ENCODE measurements around the gene CENPV.

DNA sequence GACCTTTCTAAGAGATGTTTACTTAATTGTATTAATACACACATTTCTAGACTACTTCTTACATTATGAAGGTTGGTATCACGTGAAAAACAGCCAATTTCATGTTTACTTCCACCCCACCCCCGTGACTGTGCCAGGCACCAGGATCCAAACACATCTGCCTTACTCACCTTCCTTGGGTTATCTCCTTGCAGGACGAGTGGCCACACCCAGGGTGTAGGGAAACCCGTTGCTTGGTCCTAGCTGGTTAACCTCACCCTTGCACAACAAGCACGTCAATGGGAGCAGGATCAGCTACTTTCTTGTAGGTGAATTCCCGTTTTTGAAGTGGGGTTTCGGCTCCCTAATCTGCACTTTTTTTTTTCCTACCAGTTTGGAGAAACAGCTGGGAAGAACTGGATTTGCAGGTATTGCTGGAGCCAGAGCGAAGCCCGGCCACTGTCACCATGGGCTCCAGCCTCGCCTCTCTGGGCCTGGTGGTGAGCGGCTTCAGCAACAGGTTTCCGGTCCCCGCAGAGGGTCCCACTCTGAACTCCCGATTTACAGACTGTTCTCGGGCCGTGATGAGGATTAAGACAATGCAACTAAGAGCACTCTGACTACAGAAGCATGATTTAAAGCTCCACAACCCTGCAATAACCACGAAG is 25.5 kb upstream of the CENPV start:
- TF ChIP-seq, protein P1, sequence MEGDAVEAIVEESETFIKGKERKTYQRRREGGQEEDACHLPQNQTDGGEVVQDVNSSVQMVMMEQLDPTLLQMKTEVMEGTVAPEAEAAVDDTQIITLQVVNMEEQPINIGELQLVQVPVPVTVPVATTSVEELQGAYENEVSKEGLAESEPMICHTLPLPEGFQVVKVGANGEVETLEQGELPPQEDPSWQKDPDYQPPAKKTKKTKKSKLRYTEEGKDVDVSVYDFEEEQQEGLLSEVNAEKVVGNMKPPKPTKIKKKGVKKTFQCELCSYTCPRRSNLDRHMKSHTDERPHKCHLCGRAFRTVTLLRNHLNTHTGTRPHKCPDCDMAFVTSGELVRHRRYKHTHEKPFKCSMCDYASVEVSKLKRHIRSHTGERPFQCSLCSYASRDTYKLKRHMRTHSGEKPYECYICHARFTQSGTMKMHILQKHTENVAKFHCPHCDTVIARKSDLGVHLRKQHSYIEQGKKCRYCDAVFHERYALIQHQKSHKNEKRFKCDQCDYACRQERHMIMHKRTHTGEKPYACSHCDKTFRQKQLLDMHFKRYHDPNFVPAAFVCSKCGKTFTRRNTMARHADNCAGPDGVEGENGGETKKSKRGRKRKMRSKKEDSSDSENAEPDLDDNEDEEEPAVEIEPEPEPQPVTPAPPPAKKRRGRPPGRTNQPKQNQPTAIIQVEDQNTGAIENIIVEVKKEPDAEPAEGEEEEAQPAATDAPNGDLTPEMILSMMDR (IDR thresholded peaks at IDR 0.05; ENCODE audit: low read length), result no peak
- no peak for TF ChIP-seq EZH2 (optimal IDR thresholded peaks at IDR 0.05; ENCODE audit: low read depth, low read length)
